GM19351 (cell line): Measurements from ENCODE around the gene IGF2BP1.
"Not testable (repeated sequence)": the region's sequence is repeated elsewhere in the genome, so short reads cannot be mapped to it uniquely, and the experiment has no call there.

Experiments
- ATAC-seq: cut with Tn5 transposase; IDR thresholded peaks from one replicate; pipeline ENCODE4 v1.9.1; 2021; ENCODE audit warnings: mild to moderate bottlenecking, moderate library complexity; ENCODE audit not compliant: unreplicated experiment

The IGF2BP1 gene

GRCh38 chr17:49050611-49051010 is 53.4 kb downstream of the IGF2BP1 start:
- no peak for ATAC-seq

GRCh38 chr17:49051269-49051668 is 54.1 kb downstream of the IGF2BP1 start:
- no peak for ATAC-seq

DNA sequence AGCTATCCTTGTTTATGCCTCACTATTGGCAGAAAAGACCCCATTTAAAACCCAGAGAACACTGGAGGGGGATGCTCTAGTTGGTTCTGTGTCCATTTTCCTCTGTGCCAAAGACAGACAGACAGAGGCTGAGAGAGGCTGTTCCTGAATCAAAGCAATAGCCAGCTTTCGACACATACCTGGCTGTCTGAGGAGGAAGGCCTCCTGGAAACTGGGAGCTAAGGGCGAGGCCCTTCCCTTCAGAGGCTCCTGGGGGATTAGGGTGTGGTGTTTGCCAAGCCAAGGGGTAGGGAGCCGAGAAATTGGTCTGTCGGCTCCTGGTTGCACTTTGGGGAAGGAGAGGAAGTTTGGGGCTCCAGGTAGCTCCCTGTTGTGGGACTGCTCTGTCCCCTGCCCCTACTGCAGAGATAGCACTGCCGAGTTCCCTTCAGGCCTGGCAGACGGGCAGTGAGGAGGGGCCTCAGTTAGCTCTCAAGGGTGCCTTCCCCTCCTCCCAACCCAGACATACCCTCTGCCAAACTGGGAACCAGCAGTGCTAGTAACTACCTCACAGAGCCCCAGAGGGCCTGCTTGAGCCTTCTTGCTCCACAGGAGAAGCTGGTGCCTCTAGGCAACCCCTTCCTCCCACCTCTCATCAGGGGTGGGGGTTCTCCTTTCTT is 56.1 kb downstream of the IGF2BP1 start:
- no peak for ATAC-seq

GRCh38 chr17:49054342-49055092 is 57.3 kb downstream of the IGF2BP1 start:
- ATAC-seq: no peak

GRCh38 chr17:49055181-49055927 is 58.2 kb downstream of the IGF2BP1 start:
- no peak for ATAC-seq

DNA sequence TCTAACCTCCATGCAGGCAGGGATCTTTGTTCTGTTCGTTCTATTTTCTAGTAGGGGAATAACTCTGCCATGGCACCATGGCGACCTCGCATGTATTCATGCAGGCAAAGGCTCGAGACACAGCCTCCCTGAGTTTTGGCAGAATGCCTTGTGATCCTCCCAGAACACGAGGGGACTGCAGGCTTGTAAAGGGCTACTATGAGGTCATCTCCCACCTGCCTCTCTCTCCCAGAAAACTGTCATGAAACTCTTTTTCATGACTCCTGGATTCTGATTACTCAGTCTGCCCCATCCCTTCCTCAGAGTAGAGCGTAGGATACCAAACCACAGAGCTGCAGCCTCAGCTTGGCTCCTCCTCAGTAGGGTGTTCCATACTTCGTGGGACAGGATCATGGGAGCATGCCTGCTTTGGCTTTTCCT is 64.3 kb downstream of the IGF2BP1 start:
- no peak for ATAC-seq

GRCh38 chr17:49063652-49064051 is 66.5 kb downstream of the IGF2BP1 start:
- no peak for ATAC-seq

- ATAC-seq: no peak
Measured at GRCh38 chr17:49067163-49067562, 70.0 kb downstream of the IGF2BP1 start.

- ATAC-seq: no peak
Measured at GRCh38 chr17:49069585-49070273, 72.5 kb downstream of the IGF2BP1 start.

- no peak for ATAC-seq
Measured at GRCh38 chr17:49071106-49071505, 73.9 kb downstream of the IGF2BP1 start.

DNA sequence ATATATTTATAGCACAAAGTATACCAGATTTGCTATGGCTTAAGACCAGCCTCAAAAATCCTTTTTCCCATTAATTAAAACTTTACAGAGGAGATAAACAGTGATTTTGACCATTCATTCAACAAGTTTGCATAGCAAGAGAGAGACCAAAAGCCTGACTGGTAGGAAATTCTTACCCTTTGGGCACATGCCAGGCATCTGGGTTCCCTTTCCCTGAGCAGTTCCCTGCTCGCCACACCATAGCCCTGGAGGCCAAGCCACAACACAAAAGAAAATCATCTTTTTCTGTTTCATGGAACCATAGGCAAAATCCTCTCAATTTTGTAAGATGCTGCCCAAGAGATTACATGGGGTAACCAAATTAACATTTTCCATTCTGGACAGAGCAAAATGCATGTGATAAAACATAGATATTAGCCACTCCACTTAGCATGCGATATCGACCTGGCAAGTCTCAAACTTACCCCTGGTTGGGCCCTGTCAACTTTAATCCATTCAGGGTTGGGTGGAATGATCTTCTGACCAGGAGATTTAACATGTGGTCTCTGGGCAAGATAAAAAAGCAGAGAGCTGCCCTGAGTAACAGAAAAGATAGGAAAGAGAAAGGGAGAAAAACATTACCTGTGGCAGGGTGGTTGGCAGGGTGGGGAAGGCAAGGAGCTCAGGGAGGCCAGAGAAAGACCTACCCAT is 77.8 kb downstream of the IGF2BP1 start:
- ATAC-seq: no peak

DNA sequence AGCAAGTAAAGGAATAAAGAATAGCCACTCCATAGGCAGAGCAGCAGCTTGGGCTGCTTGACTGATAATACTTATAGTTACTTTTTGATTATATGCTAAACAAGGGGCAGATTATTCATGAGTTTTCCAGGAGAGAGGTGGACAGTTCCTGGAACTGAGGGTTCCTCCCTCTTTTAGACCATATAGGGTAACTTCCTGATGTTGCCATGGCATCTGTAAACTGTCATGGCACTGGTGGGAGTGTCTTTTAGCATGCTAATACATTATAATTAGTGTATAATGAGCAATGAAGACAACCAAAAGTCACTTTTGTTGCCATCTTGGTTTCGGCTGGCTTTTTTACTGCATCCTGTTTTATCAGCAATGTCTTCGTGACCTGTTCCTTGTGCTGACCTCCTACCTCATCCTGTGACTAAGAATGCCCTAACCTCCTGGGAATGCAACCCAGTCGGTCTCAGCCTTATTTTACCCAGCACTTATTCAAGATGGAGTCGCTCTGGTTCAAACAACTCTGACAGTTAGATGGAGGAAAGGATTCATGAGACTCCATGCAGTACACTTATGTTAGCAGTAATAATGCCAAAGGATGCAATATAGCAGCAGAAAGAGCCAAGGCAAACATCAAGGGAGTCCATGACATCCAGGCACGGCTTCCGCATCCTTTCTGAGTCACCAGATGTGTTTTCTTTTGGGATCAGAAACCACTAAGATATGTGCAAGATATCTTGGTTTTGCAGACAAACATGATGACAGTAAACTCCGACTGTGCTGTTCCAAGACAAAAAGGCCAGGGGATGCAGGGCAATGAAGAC is 79.6 kb downstream of the IGF2BP1 start:
- no peak for ATAC-seq

DNA sequence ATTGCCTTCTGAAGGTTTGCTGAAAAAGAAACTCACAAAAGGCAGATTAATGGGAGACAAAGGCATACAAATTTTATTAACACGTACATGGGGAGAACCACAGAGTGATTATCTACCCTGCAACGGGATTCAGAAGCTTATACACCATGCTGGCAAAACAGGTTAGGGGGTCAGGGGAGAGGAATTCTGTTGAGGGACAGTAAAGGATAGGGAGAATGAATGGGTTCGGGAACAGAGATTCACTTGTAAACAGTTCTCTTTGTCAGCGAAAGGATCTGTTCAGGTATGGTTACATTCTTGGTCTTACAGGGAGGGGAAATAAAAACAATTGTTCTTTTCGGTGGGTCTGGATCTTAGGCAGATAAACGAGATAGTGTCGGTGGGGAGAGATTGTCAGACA is 81.1 kb downstream of the IGF2BP1 start:
- ATAC-seq: no peak

DNA sequence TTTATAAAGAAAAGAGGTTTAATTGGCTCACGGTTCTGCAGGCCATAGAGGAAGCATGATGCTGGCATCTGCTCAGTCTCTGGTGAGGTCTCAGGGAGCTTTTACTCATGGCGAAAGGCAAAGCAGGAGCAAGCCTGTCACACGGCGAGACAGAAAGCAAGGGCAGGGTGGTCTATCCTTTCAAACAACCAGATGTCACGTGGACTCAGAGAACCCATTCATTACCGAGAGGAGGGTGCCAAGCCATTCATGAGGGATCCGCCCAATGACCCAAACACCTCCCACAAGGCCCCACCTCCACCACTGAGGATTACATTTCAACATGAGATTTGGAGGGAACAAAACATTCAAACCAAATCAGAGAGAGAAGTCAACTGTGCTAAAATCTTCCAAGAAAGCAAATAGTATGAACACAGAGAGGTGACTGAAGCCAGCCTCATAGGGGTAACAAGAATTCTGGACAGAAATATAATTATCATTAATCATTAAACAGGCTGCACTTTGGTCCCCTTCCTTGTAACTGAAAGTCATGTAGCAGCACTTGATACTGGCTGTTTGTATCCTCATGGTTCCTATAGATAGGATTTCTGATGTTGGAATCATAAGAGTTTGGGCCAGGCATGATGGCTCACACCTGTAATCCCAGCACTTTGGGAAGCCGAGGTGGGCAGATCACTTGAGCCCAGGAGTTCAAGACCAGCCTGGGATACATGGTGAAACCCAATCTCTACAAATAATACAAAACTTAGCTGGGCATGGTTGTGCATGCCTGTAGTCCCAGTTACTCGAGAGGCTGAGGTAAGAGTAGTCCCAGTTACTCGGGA is 82.9 kb downstream of the IGF2BP1 start:
- no peak for ATAC-seq

- no peak for ATAC-seq
Measured at GRCh38 chr17:49082231-49082630, 85.0 kb downstream of the IGF2BP1 start.

DNA sequence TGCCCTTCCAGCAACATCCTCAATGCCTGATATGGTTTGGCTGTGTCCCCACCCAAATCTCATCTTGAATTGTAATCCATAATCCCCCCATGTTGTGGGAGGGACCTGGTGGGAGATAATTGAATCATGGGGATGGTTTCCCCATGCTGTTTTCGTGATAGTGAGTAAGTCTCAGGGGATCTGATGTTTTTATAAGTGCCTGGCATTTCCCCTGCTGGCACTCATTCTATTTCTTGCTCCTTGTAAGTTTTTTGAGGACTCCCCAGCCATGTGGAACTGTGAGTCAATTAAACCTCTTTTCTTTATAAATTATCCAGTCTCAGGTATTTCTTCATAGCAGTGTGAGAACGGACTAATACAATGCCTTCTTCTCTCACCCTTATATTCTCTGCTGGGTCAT is 87.9 kb downstream of the IGF2BP1 start:
- not testable (repeated sequence) for ATAC-seq

DNA sequence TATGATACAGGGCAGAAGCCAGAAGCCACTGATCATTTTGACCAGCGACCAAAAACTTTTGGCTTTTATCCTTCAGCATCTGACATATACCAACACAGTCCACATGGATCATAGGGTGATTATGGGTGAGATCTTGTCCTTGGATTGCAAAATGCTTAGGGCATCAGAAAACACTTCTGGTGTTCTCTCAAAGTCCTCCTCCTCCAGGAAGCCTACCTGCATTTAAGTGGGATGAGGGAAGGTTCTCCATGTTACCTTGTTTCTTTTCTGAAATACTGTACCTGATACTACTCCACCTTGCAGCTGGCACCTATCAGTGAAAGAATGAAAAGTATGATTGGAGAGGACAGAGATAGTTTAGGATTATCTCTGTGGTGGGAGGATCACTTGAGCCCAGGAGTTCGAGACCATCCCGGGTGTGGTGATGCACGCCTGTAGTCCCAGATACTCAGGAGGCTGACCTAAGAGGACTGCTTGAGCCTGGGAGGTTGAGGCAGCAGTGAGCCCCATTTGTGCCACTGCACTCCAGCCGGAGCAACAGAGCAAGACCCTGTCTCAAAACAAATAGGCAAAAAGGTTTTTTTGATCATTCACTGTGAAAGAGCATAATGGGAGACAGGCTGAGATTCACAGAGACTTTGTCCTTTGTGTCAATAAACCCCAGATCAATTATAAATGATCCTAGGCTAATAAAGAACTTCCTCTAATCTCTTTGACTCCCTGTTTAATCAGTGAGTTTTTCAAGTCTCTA is 88.6 kb downstream of the IGF2BP1 start:
- no peak for ATAC-seq

DNA sequence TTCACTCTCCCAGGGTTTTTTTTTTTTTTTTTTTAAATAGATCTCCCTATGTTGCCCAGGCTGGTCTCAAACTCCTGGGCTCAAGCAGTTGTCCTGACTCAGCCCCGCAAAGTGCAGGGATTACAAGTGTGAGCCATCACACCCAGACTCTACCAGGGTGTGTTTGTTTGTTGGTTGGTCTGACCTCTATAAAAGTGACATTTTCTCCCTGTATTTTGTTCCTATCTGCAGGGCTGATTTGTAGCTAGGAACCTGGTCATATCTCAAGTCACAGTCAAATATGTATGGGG is 89.1 kb downstream of the IGF2BP1 start:
- ATAC-seq: no peak

DNA sequence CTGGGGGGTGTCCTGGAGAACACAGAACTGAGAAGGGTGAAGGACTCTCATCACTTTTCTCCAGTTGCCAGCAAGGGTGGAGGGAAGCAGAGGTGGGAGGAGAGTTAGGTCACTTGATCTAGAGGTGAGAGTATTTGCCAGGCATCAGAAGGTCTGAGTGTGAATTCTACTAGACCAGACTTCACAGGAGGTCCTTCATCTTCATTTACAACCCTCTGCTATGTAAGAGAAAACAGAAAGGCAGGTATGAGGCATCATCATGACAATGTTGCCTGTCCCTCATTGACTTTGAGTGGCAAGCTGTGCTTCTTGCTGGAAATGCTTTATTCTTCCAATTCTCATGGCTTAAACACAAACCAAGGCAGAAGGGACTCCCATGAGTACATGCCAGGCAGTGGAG is 89.5 kb downstream of the IGF2BP1 start:
- no peak for ATAC-seq
